AG04449 (cell line): ENCODE results near the gene CTCFL.

ENCODE experiments used
- CTCF ChIA-PET: fragments of 350-600 bp; formaldehyde crosslinking; extraction: SDS; loops from one replicate; lab custom pipeline; 2021; ENCODE audit warnings: antibody characterized with exemption; lab: Yijun Ruan, JAX
- POLR2A ChIA-PET: fragments of 400-600, 350-600 bp; formaldehyde crosslinking; extraction: SDS; loops from one replicate; lab custom pipeline; 2020; ENCODE audit warnings: antibody characterized with exemption, inconsistent platforms; lab: Yijun Ruan, JAX
- DNase-seq: peaks from one replicate; pipeline ENCODE4 v3.0.0-alpha.2; 2010; ENCODE audit warnings: low read depth, low spot score
- H3K4me3 ChIP-seq: 2 replicates; pipeline ENCODE4 v1.5.1; 2011; ENCODE audit warnings: low read depth, mild to moderate bottlenecking, control low read depth, low read length
- TF ChIP-seq, protein P1 (sequence below): IDR thresholded peaks from one replicate; pipeline ENCODE4 v1.5.1; 2011; ENCODE audit warnings: mild to moderate bottlenecking, moderate library complexity, low read length, control low read depth, inconsistent platforms; ENCODE audit not compliant: insufficient read depth; ENCODE audit errors: missing control alignments

CTCFL gene

DNA sequence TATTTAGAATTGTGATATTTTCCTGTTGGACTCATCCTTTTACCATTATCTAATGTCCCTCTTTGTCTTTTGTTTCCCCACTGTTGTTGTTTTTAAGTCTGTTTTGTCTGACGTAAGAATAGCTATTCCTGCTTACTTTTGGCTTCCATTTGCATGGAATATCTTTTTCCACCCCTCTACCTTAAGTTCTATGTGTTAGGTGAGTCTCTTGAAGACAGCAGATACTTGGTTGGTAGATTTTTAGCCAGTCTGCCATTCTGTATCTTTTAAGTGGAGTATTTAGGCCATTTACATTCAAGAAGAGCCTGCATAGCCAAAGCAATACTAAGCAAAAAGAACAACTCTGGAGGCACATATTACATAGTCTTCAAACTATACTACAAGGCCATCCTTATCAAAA is 39.2 kb downstream of the CTCFL start:
- no peak for DNase-seq
- CTCF ChIA-PET: no interaction called here
- H3K4me3 ChIP-seq: no peak overlapping the region
- TF ChIP-seq, protein P1, sequence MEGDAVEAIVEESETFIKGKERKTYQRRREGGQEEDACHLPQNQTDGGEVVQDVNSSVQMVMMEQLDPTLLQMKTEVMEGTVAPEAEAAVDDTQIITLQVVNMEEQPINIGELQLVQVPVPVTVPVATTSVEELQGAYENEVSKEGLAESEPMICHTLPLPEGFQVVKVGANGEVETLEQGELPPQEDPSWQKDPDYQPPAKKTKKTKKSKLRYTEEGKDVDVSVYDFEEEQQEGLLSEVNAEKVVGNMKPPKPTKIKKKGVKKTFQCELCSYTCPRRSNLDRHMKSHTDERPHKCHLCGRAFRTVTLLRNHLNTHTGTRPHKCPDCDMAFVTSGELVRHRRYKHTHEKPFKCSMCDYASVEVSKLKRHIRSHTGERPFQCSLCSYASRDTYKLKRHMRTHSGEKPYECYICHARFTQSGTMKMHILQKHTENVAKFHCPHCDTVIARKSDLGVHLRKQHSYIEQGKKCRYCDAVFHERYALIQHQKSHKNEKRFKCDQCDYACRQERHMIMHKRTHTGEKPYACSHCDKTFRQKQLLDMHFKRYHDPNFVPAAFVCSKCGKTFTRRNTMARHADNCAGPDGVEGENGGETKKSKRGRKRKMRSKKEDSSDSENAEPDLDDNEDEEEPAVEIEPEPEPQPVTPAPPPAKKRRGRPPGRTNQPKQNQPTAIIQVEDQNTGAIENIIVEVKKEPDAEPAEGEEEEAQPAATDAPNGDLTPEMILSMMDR: no peak
- POLR2A ChIA-PET: no interaction called here

DNA sequence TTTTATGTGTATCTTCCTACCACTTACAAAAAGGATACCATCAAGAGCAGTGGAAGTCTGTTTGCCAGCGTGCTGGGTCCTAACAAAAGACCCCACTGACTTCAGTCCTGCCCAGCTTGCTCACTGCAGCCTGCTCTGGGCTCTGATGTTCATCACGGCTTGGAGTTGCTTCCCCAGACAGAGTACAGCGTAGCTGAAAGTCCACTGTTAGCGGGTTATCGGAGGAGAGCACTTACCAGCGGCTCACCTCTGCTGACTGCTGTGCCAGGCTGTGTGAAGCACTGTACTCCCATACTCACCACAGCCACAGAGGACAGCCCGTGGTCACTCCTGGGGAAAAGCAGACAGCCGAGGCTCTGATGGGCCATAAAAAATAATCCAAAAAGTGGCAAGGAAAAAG is 40.2 kb downstream of the CTCFL start:
- CTCF ChIA-PET: interaction anchor here (0.7 kb wide), 1 partner anchor 11 kb away, joined by 4 read pairs; no protein-coding TSS in a partner anchor
- TF ChIP-seq, protein P1: no peak
- no peak overlapping the region for H3K4me3 ChIP-seq
- POLR2A ChIA-PET: no interaction called here
- DNase-seq: no peak

GRCh38 chr20:57483287-57484050 is 41.5 kb downstream of the CTCFL start:
- DNase-seq: no peak
- TF ChIP-seq, protein P1: no peak
- ChIA-PET POLR2A (no interaction called here), CTCF (interaction anchor here (0.7 to 2.6 kb wide), 2 partner anchors 12 to 102 kb away, joined by 4 to 9 read pairs; no protein-coding TSS in a partner anchor)
- H3K4me3 ChIP-seq: no peak overlapping the region

GRCh38 chr20:57482796-57483195 is 42.1 kb downstream of the CTCFL start:
- ChIA-PET POLR2A (no interaction called here), CTCF (interaction anchor here (0.7 to 2.6 kb wide), 2 partner anchors 13 to 101 kb away, joined by 4 to 9 read pairs; no protein-coding TSS in a partner anchor)
- H3K4me3 ChIP-seq: no peak overlapping the region
- TF ChIP-seq, protein P1: no peak
- DNase-seq: no peak

DNA sequence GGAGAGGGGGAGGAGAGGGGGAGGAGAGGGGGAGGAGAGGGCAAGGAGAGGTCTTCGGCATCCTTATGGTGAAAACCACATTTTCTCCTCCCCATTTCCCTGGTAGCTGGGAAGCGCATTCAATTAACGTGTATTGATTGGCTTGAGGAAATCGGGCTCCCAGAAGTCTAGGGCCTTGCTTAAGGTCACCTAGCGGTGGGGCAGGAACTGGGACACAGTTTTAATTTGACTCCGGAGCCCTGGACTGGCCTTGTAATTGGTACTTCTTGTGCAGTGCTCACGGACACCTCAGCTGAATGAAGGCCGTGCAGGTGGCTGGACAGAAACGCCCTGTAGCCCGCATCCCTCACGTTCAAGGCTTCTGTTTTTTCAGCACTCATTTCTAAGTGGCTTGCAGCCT is 42.8 kb downstream of the CTCFL start:
- CTCF ChIA-PET: interaction anchor here (1.0 to 2.6 kb wide), 3 partner anchors 12 to 13 kb away, joined by 4 to 9 read pairs (median 5); no protein-coding TSS in a partner anchor
- H3K4me3 ChIP-seq: no peak overlapping the region
- POLR2A ChIA-PET: no interaction called here
- no peak for DNase-seq
- TF ChIP-seq, protein P1: no peak

GRCh38 chr20:57481281-57481711 is 43.6 kb downstream of the CTCFL start:
- CTCF ChIA-PET: interaction anchor here (1.0 to 2.6 kb wide), 4 partner anchors 12 to 14 kb away, joined by 3 to 9 read pairs (median 4); no protein-coding TSS in a partner anchor
- TF ChIP-seq, protein P1: no peak
- POLR2A ChIA-PET: no interaction called here
- no peak overlapping the region for H3K4me3 ChIP-seq
- DNase-seq: no peak
